VCaP (cell line): ENCODE results near the gene CNOT4.

Experiments used
- H3K27ac ChIP-seq: fragments of 450-650 bp; 2 replicates; pipeline ENCODE4 v1.5.1; 2017
- CTCF ChIP-seq: fragments of 450-650 bp; conservative IDR thresholded peaks from 2 replicates; pipeline ENCODE4 v1.5.1; 2017; ENCODE audit warnings: mild to moderate bottlenecking, moderate library complexity

CNOT4 gene

GRCh38 chr7:135467207-135467711, 42.6 kb downstream of the CNOT4 start:
- TF ChIP-seq CTCF, result no peak
- no peak overlapping the region for H3K27ac ChIP-seq

GRCh38 chr7:135466442-135467206, 43.3 kb downstream of the CNOT4 start:
- H3K27ac ChIP-seq, result no peak overlapping the region
- no peak for TF ChIP-seq CTCF

GRCh38 chr7:135463908-135464307, 46.0 kb downstream of the CNOT4 start:
- no peak for TF ChIP-seq CTCF

GRCh38 chr7:135459951-135460567, 49.8 kb downstream of the CNOT4 start:
- no peak for TF ChIP-seq CTCF
- no peak overlapping the region for H3K27ac ChIP-seq

More at GRCh38 chr7:135463908-135464307, 46.0 kb downstream of the CNOT4 start:
- H3K27ac ChIP-seq, result no peak overlapping the region

GRCh38 chr7:135459076-135459475, 50.8 kb downstream of the CNOT4 start:
- TF ChIP-seq CTCF, result no peak
- no peak overlapping the region for H3K27ac ChIP-seq

- H3K27ac ChIP-seq, result no peak overlapping the region
- TF ChIP-seq CTCF, result no peak
These were observed 55.8 kb downstream of the CNOT4 start for GRCh38 chr7:135454060-135454459.

- no peak overlapping the region for H3K27ac ChIP-seq
- TF ChIP-seq CTCF, result no peak
These were observed 60.5 kb downstream of the CNOT4 start for GRCh38 chr7:135449436-135449835.
